Heart left ventricle (tissue), 16 donors: ENCODE data around the gene GPR39. TPM values are rescaled to one million over a fixed set of nuclear protein-coding genes. Genes with fewer than 3 reads are reported as not detected.

ENCODE experiments used
- ATAC-seq, 4 donors: fragments of 200-7000 bp; cut with Tn5 transposase; one replicate each; pipeline ENCODE4 v1.9.1; 2020 to 2022; ENCODE audit warnings: moderate library complexity in 4 of 4, mild to moderate bottlenecking in 3 of 4, moderate number of reproducible peaks in 1 of 4
- DNase-seq, 5 donors: peaks; one replicate each; pipeline ENCODE4 v3.0.0-alpha.2; 2020
- H3K27ac ChIP-seq, 12 donors: fragments of 200-600 bp; sonication (generic) in 4 of 12; one replicate each; pipeline versions ENCODE4 v1.5.0 to v1.8.0; 2016 to 2022; ENCODE audit warnings: mild to moderate bottlenecking in 2 of 12
- H3K27me3 ChIP-seq, 9 donors: fragments of 200-600 bp; sonication (generic) in 2 of 9; one replicate each; pipeline versions ENCODE4 v1.5.1 to v1.8.0; 2016 to 2022; ENCODE audit warnings: mild to moderate bottlenecking in 3 of 9
- H3K36me3 ChIP-seq, 9 donors: fragments of 200-600 bp; sonication (generic) in 2 of 9; one replicate each; pipeline versions ENCODE4 v1.5.0 to v1.8.0; 2018 to 2022; ENCODE audit warnings: mild to moderate bottlenecking in 2 of 9
- H3K4me1 ChIP-seq, 12 donors: fragments of 200-600 bp; sonication (generic) in 4 of 12; one replicate each; pipeline versions ENCODE4 v1.5.0 to v1.8.0; 2016 to 2022; ENCODE audit warnings: mild to moderate bottlenecking in 3 of 12
- H3K4me3 ChIP-seq, 12 donors: fragments of 200-600 bp; sonication (generic) in 4 of 12; one replicate each; pipeline versions ENCODE4 v1.5.0 to v1.8.0; 2017 to 2022; ENCODE audit warnings: mild to moderate bottlenecking in 9 of 12, moderate library complexity in 4 of 12
- H3K9me3 ChIP-seq, 12 donors: fragments of 200-600 bp; sonication (generic) in 4 of 12; one replicate each; pipeline versions ENCODE4 v1.5.0 to v1.8.0; 2016 to 2022; ENCODE audit warnings: mild to moderate bottlenecking in 1 of 12
- CTCF ChIP-seq, 12 donors: fragments of 200-600 bp; sonication (generic) in 4 of 12; IDR thresholded peaks; one replicate each; pipeline versions ENCODE4 v1.5.0 to v1.8.0; 2018 to 2022; ENCODE audit warnings: antibody characterized with exemption in 12 of 12, mild to moderate bottlenecking in 5 of 12
- POLR2A ChIP-seq, 2 donors: fragments of 450-650 bp; IDR thresholded peaks; one replicate each; pipeline ENCODE4 v1.6.1; 2017; ENCODE audit warnings: antibody characterized with exemption in 2 of 2, mild to moderate bottlenecking in 2 of 2, moderate library complexity in 2 of 2
- WGBS, 4 donors: extraction: QIAGEN DNeasy Blood & Tissue Kit in 2 of 4; methylation state at CpG; one replicate each; pipeline versions ENCODE4 v1.1.5 to v1.1.7; 2013 to 2018; 5-methylcytosine and 5-hydroxymethylcytosine counted together
- intact Hi-C, 10 donors: fragments of 100-400 bp; cut with DNase I; formaldehyde crosslinking; loops; one replicate each; pipeline versions ENCODE4 v1.11.1 to v1.14.2; 2022
- polyA plus RNA-seq, 2 donors: library from polyadenylated mRNA; stranded (reverse); fragments of 200-250 nt; gene quantifications; one replicate each; pipeline ENCODE4 v1.2.3, GENCODE V29; 2013
- total RNA-seq, 9 donors: library from RNA; depleted of rRNA in 2 of 9; stranded (reverse); fragments of >200 nt in 2 of 9; fragmentation: NEBNext Ultra II Directional in 3 of 9; extraction: Animal tissue kit (Norgen Biotek cat#: 25700) in 3 of 9; gene quantifications; one replicate each; pipeline versions ENCODE4 v1.1.0 to v1.2.4, GENCODE V29; 2016 to 2023
- donor health status: ischemic (EF 13 %, LVEDD 7.1; RV severe dilation, severe dysfunction).
- donor health status: healthy with polysubstance abuse.
- donor health status: DM: no; HTN: yes; CAD: no.
- donor health status: DM: no; HTN: no; CAD: no.
- donor health status: ischemic (EF 25% LVEDD 6.9; RV normal size, moderate dysfunction).
- donor health status: ischemic (EF 25% LVEDD 5.7; RV mildly dilated, moderate dysfunction).
- donor health status: healthy.
- donor health status: DM: yes; HTN: yes; CAD: no.
- donor health status: ischemic (EF 35%, LVEDD 5.7; RV mildly dilated, moderate dysfunction).
- donor health status: nonischemic (EF 11% LVEDD 7.7; RV severe dilation, severe dysfunction).
- donor health status: DM: yes; HTN: yes; CAD: no.
- donor health status: PGD.
- donor health status: ischemic (EF 29% LVEDD 5.4; RV normal size, mild dysfunction).
- donor health status: nonischemic (EF 23%, LVEDD 6.1; RV moderate dilation, normal function).

GPR39 gene
- total and polyA plus RNA-seq, 11 donors: 0.11 TPM; not detected in 10

GRCh38 chr2:132549935-132550670, 133.5 kb downstream of the GPR39 start:
- TF ChIP-seq POLR2A (IDR thresholded peaks at IDR 0.05): no peak
- no peak for TF ChIP-seq CTCF (IDR thresholded peaks at IDR 0.05)
- ATAC-seq (no peak), DNase-seq (no peak)
- H3K4me3 ChIP-seq: no peak overlapping the region
- peaks cover 0 to 5% (median 0%) of the 10 kb centered on the region in 12 donors for H3K9me3 ChIP-seq
- H3K36me3 ChIP-seq: no peaks in the 10 kb centered on the region
- H3K4me1 ChIP-seq: no peaks in the 10 kb centered on the region
- 55 to 61% (median 55%) methylated on average over 11 of the region's 11 CpGs for WGBS, 4 donors
- intact Hi-C loops: loop anchor here in 9 of 10 donors (2.0 to 10.0 kb wide), 12 partner anchors 485 to 1297 kb away; partner anchors contain the start of gene NCKAP5 (in 2 of the 9)
- H3K27me3 ChIP-seq: peaks cover 0 to 8% (median 0%) of the 10 kb centered on the region in 9 donors
- H3K27ac ChIP-seq: no peak overlapping the region

- 27 to 57% (median 44%) methylated on average over 2 of the region's 2 CpGs for WGBS, 4 donors
Measured at GRCh38 chr2:132550946-132551345, 134.3 kb downstream of the GPR39 start.

GRCh38 chr2:132557694-132558093, 141.1 kb downstream of the GPR39 start:
- intact Hi-C loops: loop anchor here in 1 of 10 donors (10.0 kb wide), 1 partner anchor 477 kb away; no protein-coding TSS in a partner anchor
- H3K36me3 ChIP-seq: no peaks in the 10 kb centered on the region
- WGBS, 4 donors: 30 to 56% (median 46%) methylated on average over 9 of the region's 9 CpGs

More at GRCh38 chr2:132550946-132551345, 134.3 kb downstream of the GPR39 start:
- DNase-seq (no peak), ATAC-seq (no peak)
- no peaks in the 10 kb centered on the region for H3K4me1 ChIP-seq
- H3K27me3 ChIP-seq: peaks cover 0 to 8% (median 0%) of the 10 kb centered on the region in 9 donors
- peaks cover 0 to 5% (median 0%) of the 10 kb centered on the region in 12 donors for H3K9me3 ChIP-seq
- H3K36me3 ChIP-seq: no peaks in the 10 kb centered on the region
- no peak overlapping the region for H3K4me3 ChIP-seq
- intact Hi-C loops: loop anchor here in 1 of 10 donors (10.0 kb wide), 1 partner anchor 484 kb away; no protein-coding TSS in a partner anchor
- no peak overlapping the region for H3K27ac ChIP-seq
- TF ChIP-seq CTCF (IDR thresholded peaks at IDR 0.05) (no peak), POLR2A (IDR thresholded peaks at IDR 0.05) (no peak)

More at GRCh38 chr2:132557694-132558093, 141.1 kb downstream of the GPR39 start:
- TF ChIP-seq POLR2A (IDR thresholded peaks at IDR 0.05): no peak
- TF ChIP-seq CTCF (IDR thresholded peaks at IDR 0.05): no peak
- peaks cover 0 to 4% (median 0%) of the 10 kb centered on the region in 9 donors for H3K27me3 ChIP-seq
- no peaks in the 10 kb centered on the region for H3K9me3 ChIP-seq
- no peak for DNase-seq
- H3K4me3 ChIP-seq: no peak overlapping the region
- no peak overlapping the region for H3K27ac ChIP-seq
- H3K4me1 ChIP-seq: no peaks in the 10 kb centered on the region
- no peak for ATAC-seq
